ENCODE measurements around the gene UCKL1. TPM values are rescaled to one million over a fixed set of nuclear protein-coding genes. Genes with fewer than 3 reads are reported as not detected.
"Not testable (repeated sequence)": the region's sequence is repeated elsewhere in the genome, so short reads cannot be mapped to it uniquely, and the experiment has no call there.

Gene UCKL1
- total RNA-seq, 6 donors from 2014 or later = 23.0 to 103 (median 37.3) TPM

DNA sequence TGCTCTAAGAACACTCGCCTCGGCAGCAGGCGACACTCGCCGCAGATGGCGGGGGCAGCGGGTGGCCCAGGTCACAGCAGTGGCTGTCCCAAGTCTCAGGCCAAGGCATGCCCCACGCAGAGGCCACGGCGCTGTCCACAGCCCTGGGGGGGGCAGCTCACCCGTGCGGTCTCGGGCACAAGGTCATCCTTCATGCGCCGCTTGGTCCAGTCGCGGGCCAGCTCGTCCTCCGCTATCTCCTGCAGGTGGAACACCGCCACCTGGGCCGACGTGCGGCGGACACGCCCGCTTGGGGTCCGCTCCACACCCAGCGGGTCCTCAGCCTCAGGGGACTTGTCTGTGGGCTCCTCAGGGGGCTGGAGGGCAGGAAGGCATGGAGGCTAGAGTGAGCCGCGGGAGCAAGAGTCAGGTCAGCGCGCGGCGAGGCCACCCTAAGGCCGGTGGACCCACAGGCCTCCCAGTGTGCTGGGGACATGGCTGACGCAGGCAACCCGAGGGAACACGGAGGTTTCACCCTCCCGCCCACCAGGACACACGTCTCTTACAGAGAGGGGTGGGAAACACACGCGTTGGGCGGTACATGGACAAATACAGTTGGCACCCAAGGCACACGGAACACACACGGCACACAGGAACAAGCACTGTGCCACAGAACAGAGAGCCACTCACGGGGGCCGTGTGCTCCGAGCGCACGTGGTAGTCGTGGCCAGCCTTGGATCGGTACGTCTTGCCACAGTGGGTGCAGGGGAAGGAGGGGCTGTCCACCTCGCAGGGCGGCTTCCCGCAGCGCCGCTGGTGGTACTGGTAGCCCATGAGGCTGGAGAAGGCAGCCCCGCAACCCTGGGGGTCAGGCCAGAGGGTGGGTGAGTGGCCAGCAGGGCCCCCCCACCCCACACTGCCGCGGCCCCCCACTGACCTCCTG lies 6.5 kb upstream of the UCKL1 start:
- Histone ChIP-seq H3K36me3 (peaks cover 0 to 65% (median 49%) of the 10 kb centered on the region in 4 donors), H3K27ac (no peak overlapping the region), H3K27me3 (no peaks in the 10 kb centered on the region), H3K9me3 (peaks cover 0 to 13% (median 0%) of the 10 kb centered on the region in 4 donors), H3K4me1 (peaks cover 4 to 5% (median 4%) of the 10 kb centered on the region in 4 donors), H3K4me3 (no peak overlapping the region)
- 95 to 96% methylated on average over 31 to 60 of the region's 61 CpGs for WGBS, 2 donors
- peak in 1 of 2 donors; percentile 86 for DNase-seq
- ATAC-seq (ENCODE audit: low FRiP score in 2 of 2) = no peak
- TF ChIP-seq POLR2A (IDR thresholded peaks at IDR 0.05) (no peak), POLR2AphosphoS5 (IDR thresholded peaks at IDR 0.05) (no peak)

DNA sequence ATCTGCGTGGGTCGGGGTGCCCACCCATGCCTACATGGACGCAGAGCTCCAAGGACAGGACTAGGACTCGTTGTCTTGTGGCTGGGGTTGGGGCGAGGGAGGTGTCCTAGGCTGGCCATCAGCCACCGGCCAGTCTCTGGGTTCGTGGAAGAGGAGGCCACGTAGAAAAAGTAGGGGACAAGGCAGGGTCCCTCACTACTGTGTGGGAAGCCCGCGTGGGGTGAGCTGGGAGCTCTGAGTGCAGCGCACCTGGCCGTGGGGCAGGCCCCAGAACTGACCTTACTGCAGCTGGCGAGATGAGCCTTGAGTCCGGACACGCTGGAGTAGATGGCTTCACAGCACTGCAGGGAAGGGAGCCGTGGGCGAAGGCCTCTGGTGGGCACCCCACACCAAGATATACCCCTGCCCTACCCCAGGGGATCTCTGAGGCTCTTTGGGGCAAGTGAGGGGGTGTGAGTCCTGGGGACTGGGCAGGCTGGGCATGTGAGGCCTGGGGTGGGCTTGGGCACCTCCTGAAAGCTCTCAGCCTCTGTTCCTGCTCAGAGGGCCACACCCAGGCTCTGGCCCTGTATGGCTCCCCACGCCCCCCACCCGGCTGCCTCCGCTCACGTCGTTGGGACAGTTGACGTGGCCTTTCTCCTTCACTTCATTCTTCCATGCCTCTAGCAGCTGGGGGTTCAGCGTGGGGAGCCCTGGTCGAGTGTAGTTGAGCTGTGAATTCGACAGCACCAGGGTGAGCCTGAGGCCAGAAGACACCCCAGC lies 5.6 kb upstream of the UCKL1 start:
- no peak overlapping the region for H3K4me3 ChIP-seq
- H3K9me3 ChIP-seq = peaks cover 0 to 13% (median 0%) of the 10 kb centered on the region in 4 donors
- peak in 1 of 2 donors; percentile 68 for DNase-seq
- H3K36me3 ChIP-seq = peaks cover 0 to 62% (median 48%) of the 10 kb centered on the region in 4 donors
- WGBS, 2 donors = 91 to 93% methylated on average over 21 to 24 of the region's 26 CpGs
- H3K27me3 ChIP-seq = no peaks in the 10 kb centered on the region
- peaks cover 12 to 13% (median 12%) of the 10 kb centered on the region in 4 donors for H3K4me1 ChIP-seq
- no peak for ATAC-seq (ENCODE audit: low FRiP score in 2 of 2)
- no peak overlapping the region for H3K27ac ChIP-seq
- TF ChIP-seq EP300 (IDR thresholded peaks at IDR 0.05) (no peak), POLR2A (IDR thresholded peaks at IDR 0.05) (no peak), POLR2AphosphoS5 (IDR thresholded peaks at IDR 0.05) (no peak)
- TF ChIP-seq, protein P1, sequence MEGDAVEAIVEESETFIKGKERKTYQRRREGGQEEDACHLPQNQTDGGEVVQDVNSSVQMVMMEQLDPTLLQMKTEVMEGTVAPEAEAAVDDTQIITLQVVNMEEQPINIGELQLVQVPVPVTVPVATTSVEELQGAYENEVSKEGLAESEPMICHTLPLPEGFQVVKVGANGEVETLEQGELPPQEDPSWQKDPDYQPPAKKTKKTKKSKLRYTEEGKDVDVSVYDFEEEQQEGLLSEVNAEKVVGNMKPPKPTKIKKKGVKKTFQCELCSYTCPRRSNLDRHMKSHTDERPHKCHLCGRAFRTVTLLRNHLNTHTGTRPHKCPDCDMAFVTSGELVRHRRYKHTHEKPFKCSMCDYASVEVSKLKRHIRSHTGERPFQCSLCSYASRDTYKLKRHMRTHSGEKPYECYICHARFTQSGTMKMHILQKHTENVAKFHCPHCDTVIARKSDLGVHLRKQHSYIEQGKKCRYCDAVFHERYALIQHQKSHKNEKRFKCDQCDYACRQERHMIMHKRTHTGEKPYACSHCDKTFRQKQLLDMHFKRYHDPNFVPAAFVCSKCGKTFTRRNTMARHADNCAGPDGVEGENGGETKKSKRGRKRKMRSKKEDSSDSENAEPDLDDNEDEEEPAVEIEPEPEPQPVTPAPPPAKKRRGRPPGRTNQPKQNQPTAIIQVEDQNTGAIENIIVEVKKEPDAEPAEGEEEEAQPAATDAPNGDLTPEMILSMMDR (IDR thresholded peaks at IDR 0.05) = no peak

DNA sequence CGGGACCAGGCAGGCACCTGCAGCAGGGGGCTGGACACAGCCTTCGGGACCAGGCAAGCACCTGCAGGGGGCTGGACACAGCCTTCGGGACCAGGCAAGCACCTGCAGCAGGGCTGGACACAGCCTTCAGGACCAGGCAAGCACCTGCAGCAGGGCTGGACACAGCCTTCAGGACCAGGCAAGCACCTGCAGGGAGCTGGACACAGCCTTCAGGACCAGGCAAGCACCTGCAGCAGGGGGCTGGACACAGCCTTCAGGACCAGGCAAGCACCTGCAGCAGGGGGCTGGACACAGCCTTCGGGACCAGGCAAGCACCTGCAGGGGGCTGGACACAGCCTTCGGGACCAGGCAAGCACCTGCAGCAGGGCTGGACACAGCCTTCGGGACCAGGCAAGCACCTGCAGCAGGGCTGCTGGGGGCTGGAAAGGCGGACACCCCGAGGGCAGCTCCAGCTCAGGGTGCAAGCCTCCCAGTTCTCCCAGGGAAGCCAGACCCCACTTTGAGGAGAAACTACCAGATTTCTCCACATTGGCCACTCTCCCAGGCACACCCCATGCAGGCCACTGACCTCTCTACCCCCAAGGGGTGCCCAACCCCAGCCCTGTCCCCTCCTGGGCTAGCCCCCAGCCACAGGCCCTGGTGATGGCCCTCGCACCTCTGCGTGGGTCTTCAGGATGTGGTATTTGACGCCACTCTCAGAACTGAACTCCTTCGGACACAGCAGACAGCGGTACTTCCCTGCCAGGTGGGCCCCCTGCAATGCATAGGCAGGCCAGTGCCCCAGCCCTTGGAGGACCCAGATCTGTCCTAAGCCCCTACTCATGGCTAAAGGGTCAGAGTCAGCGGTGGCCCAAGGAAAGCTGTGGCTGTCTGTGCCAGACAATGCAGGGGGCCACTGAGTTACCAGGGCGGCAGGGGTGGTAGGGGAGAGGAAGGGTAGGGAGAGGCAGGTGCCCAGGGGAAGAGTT lies 4.7 kb upstream of the UCKL1 start:
- not testable (repeated sequence) for H3K9me3 ChIP-seq; ATAC-seq (ENCODE audit: low FRiP score in 2 of 2); H3K27ac ChIP-seq; H3K27me3 ChIP-seq; H3K4me3 ChIP-seq
- WGBS, 2 donors = 94 to 97% methylated on average over 5 to 15 of the region's 15 CpGs
- Histone ChIP-seq H3K4me1 (peaks cover 14 to 17% (median 15%) of the 10 kb centered on the region in 4 donors), H3K36me3 (peaks cover 0 to 56% (median 42%) of the 10 kb centered on the region in 4 donors)
- peak in 1 of 2 donors; percentile 62 for DNase-seq

DNA sequence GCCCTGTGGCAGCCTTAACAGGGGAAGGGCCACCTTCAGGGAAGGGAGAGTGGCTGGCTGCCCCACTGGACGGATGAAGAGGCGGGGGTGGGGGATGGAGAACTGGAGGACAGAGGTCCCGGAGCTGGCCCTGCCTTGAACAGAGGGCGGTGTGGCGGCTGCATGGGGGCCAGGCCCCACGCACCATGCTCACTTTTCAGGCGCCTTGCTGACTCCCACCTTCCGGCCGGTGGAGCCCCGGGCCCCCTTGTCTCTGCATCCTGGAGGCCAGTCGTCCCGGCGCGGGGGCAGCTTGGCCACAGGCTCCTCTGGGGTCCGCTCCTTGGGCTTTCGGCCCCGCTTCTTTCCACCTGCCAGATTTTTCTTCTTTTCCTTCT lies 3.5 kb upstream of the UCKL1 start:
- Histone ChIP-seq H3K9me3 (peaks cover 0 to 6% (median 0%) of the 10 kb centered on the region in 4 donors), H3K27me3 (no peaks in the 10 kb centered on the region), H3K4me1 (peaks cover 21 to 28% (median 24%) of the 10 kb centered on the region in 4 donors), H3K4me3 (no peak overlapping the region), H3K36me3 (peaks cover 0 to 56% (median 42%) of the 10 kb centered on the region in 4 donors), H3K27ac (no peak overlapping the region)
- TF ChIP-seq POLR2AphosphoS5 (IDR thresholded peaks at IDR 0.05) = no peak
- TF ChIP-seq, protein P1 (IDR thresholded peaks at IDR 0.05) = no peak
- no peak for TF ChIP-seq POLR2A (IDR thresholded peaks at IDR 0.05)
- no peak for TF ChIP-seq EP300 (IDR thresholded peaks at IDR 0.05)
- WGBS, 2 donors = 93 to 95% methylated on average over 8 to 17 of the region's 17 CpGs
- DNase-seq = peak in 1 of 2 donors; percentile 86
- ATAC-seq (ENCODE audit: low FRiP score in 2 of 2) = no peak

DNA sequence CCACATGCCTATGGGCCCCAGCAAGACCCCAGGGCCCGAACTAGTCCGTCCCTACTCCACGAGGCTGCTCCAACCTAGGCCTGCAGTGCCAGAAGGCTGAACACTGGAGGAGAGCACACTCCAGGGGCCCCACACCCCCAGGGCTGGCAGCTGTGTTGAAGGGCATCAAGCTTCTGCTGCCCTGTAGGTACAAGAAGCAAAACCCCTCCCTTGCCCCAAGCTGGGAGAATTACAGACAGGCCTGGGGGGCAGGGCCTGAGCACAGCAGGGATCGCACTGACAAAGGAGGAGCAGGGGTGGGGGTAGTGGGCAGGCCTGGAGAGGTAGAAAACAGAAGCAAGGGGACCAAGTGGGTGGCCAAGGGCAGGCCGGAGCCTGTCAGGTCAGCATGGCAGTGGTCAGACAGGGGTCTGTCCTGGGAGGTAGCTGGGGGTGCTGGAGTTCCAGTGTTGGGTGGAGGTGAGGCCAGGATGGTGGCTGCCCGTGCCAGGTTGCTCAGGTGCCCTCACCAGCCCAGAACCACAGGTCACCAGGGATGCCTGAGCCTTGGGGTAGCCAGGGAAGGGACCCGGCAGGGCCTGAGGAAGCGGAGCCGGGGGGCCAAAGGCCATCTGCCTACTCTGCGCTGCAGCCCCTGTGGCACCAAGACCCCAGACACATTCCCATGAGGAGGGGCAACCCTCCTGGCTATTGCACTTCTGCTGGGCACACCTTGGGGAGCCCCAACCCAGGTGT lies 2.9 kb upstream of the UCKL1 start:
- peaks cover 0 to 52% (median 38%) of the 10 kb centered on the region in 4 donors for H3K36me3 ChIP-seq
- H3K9me3 ChIP-seq = peaks cover 0 to under 1% (median 0%) of the 10 kb centered on the region in 4 donors
- no peak overlapping the region for H3K4me3 ChIP-seq
- WGBS, 2 donors = 83 to 90% methylated on average over 3 to 10 of the region's 10 CpGs
- no peak overlapping the region for H3K27ac ChIP-seq
- no peak for ATAC-seq (ENCODE audit: low FRiP score in 2 of 2)
- peak in 1 of 2 donors; percentile 48 for DNase-seq
- peaks cover 27 to 34% (median 29%) of the 10 kb centered on the region in 4 donors for H3K4me1 ChIP-seq
- TF ChIP-seq EP300 (IDR thresholded peaks at IDR 0.05) = no peak
- H3K27me3 ChIP-seq = no peaks in the 10 kb centered on the region
